ENCODE measurements around the gene HHEX. TPM values are rescaled to one million over a fixed set of nuclear protein-coding genes. Genes with fewer than 3 reads are reported as not detected.

The HHEX gene
- total RNA-seq, 1 experiment from 2014 or later = 3.3 TPM

DNA sequence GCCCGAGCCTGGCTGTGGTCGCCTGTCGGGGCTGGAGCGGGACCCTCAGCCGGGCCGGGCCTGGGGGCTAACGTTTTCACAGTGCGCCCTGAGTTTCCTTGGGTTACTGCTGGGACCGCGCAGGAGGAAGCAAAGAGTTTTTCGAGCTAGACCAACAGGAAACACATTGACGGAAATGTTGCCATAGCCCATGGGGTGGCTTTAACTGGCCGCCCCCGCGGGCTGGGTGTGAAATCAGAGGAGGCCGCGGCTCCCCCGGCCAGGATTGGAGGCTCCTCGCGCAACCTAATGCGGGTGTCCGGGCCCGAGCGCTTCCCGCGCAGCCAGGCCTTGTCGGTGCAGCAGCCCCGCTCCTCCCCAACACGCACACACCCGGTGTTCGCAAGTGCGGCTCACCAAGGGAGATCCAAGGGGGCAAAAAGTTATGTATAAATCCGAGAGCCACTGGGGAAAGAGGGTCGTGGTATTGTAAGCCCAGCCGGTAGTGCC lies 1.9 kb downstream of the HHEX start:
- in situ Hi-C loops (cut with HindIII; ENCODE audit: low pct_unique_long_range_greater_than_20kb, low sequenced_read_pairs) = no loop called here
- no peak for DNase-seq (ENCODE audit: low read depth)

DNA sequence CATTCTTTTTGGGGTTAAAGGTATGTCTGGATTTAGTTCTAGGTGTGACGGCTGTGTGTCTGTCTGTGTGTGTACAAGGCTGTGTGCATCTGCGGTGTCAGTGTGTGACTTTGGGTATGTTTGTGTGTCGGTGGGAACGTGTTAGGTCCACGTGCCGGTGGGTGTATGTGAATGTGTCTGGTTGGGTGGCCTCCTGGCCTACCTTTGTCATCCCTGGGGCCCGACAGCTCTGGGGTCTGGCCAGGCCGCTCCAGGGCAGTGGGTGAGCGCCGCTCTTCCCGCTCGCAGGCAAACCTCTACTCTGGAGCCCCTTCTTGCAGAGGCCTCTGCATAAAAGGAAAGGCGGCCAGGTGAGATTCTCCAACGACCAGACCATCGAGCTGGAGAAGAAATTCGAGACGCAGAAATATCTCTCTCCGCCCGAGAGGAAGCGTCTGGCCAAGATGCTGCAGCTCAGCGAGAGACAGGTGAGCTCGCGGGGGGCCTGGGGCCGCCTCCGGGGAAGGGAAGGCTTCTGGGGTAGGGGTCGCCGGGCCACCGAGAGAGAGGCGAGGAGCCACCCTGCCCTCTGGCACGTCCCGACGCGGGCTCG lies 2.4 kb downstream of the HHEX start:
- in situ Hi-C loops (cut with HindIII; ENCODE audit: low pct_unique_long_range_greater_than_20kb, low sequenced_read_pairs) = no loop called here
- no peak for DNase-seq (ENCODE audit: low read depth)

DNA sequence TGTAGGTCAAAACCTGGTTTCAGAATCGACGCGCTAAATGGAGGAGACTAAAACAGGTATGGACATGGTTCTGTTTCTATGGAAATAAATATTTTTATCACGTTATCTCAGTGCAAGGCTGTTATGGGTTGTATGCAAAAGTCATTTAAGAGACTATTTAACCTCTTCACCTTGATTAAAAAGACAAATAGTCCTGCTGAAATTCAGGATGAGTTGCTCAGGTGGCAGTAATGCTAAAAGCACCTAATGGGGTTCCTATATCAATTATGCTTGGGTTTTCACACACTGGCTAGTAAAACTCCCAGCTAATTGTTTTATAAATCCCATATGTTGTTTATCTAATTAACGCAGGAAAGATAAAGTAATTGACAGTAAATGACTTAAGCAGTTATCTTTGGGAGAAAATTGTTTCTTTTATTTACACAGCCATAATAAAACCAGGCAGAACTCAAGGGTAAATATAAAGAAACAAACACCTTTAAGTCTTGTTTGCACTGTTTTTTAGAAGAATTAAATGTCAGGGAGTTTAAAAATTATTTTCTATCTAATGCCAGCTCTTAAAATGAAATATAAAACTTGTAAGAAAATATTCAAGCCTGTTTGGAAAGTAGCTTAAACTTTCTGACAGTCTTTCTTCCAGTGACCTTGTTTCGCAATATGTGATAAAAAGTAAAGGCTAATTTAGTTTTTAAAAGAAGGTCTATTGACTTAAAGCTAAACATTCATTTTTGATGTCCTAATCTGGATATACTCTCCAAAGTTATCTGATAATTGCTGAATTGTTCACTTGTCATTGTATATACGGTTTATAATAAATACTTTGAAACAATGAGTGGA lies 3.2 kb downstream of the HHEX start:
- in situ Hi-C loops (cut with HindIII; ENCODE audit: low pct_unique_long_range_greater_than_20kb, low sequenced_read_pairs) = no loop called here

DNA sequence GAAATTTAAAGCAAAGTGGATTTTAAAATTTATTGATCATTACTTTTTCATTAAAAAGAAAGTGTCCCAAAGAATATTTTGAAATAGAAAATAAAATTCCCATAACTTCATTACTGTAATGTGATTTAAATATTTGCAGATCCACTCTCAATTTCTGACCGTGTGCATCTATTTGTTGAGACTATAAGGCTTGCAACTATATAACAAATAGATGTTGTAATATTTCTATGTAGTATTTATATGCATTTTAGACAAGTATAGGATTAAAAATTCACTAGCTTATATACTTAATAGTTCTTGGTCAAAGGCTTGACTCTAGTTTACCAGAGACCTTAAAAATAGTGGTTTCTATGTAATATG lies 3.8 kb downstream of the HHEX start:
- no peak for DNase-seq (ENCODE audit: low read depth)
- in situ Hi-C loops (cut with HindIII; ENCODE audit: low pct_unique_long_range_greater_than_20kb, low sequenced_read_pairs) = no loop called here

More for the DNA sequence above, 3.2 kb downstream of the HHEX start:
- DNase-seq (ENCODE audit: low read depth) = no peak

DNA sequence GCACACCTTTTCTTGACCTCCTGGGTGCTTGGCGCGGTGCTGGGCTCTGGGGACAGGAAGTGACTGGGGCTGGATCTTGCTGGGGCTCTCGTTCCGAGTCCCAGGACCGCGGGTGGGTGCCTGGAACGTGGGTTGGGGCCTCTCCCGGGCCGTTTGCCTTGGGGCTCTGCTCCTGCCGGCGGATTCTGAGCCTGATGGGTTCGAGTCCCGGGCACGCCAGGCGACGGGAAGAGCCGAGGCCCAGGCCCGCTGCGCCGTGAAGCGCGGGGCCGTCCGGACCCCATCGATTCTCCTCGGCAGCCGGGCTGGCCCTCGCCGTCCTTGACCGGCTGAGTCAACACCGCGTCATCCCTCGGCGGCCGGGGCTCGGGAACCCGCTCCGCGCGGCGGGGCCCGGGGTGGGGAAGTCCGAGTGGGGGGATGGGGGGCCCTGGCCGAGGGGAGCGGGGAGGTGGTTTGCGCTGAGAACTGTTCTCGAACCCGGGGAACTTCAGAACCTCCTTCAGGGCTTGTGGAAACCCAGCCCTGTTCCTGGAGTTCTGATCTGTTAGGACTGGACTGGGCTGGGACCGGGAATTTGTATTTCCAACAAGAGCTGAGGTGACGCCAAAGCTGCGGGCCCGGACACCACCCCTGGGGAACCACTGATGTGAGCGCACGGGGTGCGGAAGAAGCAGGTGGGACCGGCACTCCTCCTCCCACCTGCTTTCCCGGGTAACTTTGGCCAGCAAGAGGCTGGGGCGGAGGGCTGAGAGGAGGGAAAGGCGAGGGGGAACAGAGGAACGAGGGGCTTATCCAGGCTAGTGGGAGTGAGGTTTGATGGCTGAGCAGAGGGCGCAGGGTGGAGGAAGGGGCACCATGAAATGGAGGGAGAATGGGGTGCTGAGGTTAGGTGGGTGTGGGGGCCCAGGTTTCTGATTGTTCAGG lies 6.2 kb downstream of the HHEX start:
- in situ Hi-C loops (cut with HindIII; ENCODE audit: low pct_unique_long_range_greater_than_20kb, low sequenced_read_pairs) = no loop called here
- peak; percentile 33 for DNase-seq (ENCODE audit: low read depth)

DNA sequence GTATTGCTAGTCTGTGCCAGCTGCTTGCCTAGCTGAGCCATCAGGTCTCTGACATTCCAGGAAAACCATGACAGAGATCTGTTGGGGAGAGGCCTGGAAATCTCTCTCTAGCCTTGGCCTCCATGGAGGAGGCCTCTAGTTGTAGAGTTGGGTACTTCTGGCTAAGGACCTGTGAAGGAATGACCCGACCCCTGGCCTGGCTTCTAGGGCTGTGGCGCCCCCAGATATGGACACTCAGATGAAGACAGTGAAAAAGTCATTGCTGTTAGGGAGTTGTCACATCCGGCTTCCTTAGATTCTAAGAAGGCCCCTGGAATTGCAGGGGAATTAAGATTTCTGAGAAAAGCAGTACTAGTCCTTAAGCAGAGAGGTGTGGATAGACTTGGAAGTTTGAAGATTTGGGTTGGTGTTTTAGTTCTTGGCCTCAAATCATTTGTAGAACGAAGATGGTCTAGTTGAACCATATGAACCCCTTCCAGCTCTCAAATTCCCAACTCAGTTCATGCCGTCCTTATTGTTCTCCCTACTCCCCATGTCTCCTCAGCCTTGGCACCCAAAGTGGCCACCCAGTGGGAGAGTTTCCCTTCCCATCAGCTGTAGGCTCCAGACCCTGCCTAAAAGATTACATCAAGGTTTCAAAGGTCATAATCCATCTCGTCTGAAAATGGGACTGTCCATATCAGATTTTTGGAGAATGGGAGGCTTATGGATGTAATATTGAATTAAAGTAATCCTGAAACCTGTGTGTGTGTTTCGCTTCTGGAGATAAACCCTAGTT lies 7.0 kb downstream of the HHEX start:
- in situ Hi-C loops (cut with HindIII; ENCODE audit: low pct_unique_long_range_greater_than_20kb, low sequenced_read_pairs) = no loop called here
- peak; percentile 34 for DNase-seq (ENCODE audit: low read depth)

DNA sequence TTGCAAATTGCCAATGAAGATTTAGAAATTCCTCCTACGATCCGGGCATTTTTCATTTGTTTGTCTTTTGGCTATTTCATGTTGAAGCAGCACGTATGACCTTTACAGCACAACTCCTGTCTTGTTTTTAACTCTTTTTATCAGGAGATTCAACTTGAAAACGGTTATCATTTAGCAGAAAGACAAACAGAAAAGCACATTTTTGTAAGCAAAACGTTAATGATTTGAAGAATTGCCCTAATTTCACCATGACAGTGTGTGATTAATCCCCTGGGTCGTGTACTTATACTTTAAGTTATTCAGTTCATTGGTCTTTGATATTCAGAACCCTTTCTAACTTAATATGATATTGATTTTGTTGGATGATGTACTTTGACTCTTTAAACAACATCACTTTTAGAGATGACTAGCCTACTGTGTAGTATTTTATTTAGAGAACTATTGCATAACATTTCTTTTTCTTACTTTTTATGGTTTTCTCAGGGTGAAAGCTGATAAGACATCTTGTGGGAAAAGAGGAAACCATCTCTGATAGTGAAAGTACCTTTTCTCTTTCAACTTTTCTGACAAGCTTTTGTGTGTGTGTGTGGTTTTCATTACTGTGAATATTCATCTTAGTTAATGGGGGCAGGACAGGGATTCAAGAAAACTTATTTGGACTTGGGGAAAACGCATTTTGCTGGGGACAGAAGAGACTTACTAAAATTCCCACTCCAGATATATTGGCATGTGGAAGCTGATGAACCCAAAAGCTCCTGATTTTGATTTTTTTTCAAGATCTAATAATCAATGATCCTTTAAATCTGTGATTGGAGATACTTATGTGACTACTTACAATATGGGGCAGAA lies 8.1 kb downstream of the HHEX start:
- DNase-seq (ENCODE audit: low read depth) = peak; percentile 47
- in situ Hi-C loops (cut with HindIII; ENCODE audit: low pct_unique_long_range_greater_than_20kb, low sequenced_read_pairs) = no loop called here

DNA sequence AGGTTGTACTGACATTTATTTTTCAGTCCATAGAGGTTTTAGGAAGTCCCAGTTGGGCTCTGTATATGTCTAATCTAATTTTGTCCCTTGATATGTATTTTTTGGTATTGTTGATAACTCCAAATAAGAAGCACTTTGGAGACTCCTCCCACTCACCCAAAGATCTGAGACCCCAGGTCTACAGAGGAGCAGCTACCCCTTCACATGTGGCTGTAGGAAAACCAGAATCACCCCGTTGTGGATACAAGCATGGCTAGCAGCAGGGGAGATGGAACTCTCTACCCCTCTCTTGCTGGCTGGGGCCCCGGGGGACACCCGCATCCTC lies 9.4 kb downstream of the HHEX start:
- in situ Hi-C loops (cut with HindIII; ENCODE audit: low pct_unique_long_range_greater_than_20kb, low sequenced_read_pairs) = no loop called here
- DNase-seq (ENCODE audit: low read depth) = no peak

DNA sequence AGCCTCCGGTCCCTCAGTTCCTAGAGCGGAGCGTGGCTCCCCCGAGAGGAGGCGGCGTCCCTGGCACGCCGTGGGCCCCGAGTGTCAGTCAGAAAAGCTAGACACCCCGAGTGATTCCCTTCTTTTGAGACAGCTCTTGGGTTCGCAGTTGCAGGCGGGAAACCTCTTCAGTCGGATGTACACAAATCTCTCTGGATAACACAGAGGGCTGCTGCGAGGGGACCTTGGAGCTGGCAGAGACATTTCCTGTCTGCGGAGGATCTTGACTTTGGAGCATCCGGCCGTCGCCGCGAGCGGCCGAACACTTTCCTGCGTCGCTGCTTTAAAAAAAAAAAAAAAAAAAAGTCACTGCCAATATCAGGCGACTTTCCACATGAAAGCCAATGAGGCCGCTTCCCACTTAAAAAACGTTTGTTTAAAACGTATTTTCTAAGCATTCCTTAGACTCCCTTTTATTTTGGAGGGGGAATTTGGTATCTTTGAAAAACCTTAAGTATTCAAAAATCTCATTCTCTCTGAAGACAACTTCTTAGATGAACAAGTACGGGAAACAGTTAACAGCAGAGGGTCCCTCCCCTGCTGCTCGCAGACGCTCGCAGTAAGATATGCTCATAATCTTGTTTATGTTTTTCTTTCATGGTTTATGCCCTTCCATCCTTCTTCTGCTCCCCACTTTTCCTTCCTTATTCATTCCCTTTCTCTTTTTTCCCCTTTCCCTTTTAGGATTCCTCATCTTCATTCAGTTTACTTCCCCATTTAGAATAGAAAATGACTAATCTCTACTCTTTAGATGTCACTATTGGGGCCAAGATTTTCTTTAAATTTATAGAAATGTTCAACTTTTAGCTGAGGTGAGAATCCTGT lies 10.0 kb downstream of the HHEX start:
- in situ Hi-C loops (cut with HindIII; ENCODE audit: low pct_unique_long_range_greater_than_20kb, low sequenced_read_pairs) = no loop called here
- peak; percentile 60 for DNase-seq (ENCODE audit: low read depth)

DNA sequence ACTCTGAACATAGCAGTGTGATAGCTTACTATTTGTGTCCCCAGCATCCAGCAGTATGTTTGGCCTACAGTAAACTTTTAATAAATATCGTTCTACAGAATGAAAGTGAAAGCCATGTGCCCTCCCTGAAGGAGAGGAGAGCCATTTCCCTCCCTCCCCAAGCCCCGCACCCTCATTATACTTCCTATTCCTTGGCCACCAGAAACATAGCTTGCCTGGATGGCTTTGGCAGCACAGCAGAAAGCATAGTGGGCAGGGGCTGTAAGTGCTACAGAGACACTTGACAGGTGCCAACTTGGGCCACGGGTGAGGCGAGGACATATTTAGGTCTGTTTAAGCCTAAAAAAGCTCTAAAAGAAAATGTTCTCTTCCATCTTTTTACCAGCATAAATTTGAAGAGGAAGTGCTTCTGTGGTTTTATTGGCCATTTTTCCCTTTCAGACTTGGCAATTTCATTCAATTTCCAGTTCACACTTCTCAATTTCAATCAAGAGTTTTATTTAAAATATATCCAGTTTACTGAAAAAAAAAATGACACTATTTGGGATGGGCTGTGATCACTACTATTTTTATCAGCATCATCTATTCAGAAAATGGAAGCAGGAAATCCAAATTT lies 12.7 kb downstream of the HHEX start:
- DNase-seq (ENCODE audit: low read depth) = no peak
- in situ Hi-C loops (cut with HindIII; ENCODE audit: low pct_unique_long_range_greater_than_20kb, low sequenced_read_pairs) = no loop called here

DNA sequence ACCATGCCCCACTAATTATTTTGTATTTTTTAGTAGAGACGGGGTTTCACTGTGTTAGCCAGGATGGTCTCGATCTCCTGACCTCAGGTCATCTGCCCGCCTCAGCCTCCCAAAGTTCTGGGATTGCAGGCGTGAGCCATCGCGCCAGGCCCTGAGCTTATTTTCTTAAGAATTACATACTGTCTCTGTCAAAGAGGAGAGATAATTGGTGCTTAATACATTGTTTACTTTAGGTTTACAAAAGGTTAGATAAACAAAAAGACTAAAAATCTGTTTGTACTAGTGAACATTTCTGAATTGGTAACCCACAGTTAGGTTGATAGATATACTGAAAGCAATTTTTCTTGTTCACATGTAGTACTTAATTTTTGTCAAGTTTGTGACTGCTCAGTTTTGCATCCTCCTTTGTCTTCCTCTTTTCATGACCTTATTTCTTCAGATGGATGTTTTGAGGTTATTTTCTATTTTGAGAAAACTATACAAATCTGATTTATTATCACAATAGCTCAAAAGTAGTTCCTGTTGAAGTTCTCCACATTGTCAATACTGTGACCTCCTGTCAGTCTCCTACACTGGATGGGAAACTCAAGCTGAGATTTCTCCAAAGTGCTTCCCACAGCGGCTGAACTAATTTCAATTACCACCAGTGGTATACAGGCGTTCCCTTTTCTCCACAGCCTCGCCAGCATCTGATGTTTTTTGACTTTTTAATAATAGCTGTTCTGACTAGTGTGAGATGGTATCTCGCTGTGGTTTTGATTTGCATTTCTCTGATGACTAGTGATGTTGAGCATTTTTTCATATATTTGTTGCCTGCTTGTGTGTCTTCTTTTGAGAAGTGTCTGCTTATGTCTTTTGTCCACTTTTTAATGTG lies 22.5 kb downstream of the HHEX start:
- no peak for DNase-seq (ENCODE audit: low read depth)
- in situ Hi-C loops (cut with HindIII; ENCODE audit: low pct_unique_long_range_greater_than_20kb, low sequenced_read_pairs) = no loop called here

DNA sequence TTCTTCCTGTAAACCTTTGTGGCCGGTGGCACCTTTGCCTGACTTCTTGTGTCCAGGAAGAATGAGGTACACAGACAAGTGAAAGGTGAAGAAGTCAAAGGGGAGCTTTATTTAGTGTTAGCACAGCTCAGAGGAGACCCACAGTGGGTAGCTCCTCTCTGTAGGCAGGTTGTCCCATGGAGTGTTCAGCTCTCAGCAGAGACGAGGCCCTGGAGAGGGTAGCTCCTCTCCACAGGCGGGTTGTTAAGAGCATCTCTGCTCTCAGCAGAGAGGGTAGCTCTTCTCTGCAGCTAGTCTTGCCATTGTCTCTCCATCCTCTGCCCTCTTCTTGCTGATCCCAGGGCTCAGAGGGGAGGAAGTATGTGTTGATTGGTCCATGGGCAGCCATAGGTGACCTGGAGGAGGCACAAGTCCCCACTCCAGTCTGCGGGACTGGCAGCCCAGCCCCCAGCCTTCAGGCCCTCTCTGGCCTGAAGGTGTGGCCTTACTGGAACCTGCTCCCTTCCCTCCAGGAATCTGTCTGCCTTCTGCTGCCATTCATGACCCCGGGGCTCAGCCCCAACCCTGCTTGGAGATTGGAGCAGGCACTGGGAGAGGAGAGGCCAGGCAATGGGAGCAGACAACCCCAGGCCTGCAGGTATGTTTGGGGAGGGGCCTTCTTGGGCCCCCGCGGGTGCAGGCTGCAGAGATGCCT lies 24.5 kb downstream of the HHEX start:
- no peak for DNase-seq (ENCODE audit: low read depth)
- in situ Hi-C loops (cut with HindIII; ENCODE audit: low pct_unique_long_range_greater_than_20kb, low sequenced_read_pairs) = no loop called here

DNA sequence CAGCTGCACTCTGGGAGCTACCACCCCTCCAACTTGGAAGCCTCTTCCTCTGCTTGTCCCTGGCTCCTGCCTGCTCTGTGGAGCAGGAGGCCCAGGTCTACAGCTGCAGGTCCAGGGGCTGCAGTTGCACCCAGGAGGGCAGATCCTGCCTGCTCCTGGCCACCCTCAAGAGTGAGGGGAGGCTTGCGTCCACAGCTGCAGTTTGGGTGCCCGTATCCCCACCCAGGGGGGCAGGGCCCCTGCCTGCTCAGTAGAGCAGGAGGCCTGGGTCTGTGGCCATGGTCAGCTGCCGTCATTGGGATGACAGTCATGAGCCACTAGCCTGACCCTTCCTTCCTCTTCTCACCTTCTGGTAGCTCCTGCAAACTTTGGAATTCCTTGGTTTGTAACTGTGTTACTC lies 25.1 kb downstream of the HHEX start:
- in situ Hi-C loops (cut with HindIII; ENCODE audit: low pct_unique_long_range_greater_than_20kb, low sequenced_read_pairs) = no loop called here
- no peak for DNase-seq (ENCODE audit: low read depth)

DNA sequence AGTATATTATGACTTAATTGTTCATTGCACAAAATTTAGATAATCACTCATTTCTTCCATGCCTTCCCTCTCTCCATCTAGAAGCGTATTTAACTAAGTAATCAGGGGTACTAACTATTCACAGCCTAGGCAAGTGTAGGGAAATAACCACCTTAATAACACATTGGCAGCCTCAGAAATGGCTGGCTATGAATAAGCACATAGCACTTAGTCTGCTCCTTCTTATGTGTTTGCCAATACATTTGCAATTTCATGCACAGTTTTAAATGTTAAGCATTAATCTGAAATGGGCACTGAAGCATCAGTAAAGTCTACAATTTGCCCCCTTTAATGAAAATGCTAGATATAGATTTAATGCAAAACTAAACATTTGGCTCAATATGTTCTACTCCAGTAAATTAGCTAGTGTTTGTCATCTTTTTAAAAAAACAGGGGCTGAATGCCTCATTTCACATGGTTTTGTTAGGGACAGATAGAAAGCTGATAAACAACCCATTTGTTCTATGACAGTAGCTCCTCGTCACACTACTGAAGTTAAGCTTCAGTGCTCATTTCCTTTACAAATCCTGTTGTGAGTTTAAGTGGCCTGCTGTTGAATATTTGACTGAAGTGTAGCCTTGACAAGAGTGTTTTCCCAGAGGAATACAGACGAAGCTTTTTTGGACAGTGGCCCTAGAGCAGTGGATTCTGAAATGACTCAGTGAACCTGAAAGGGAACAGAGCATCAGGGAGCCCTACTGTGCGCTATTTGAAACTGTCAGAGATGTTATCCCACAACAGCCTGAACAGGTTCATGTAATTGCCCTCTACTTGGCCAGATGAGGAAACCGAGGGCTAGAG lies 30.5 kb downstream of the HHEX start:
- DNase-seq (ENCODE audit: low read depth) = peak; percentile 66
- in situ Hi-C loops (cut with HindIII; ENCODE audit: low pct_unique_long_range_greater_than_20kb, low sequenced_read_pairs) = no loop called here
